Epidermal melanocyte (primary cell): ENCODE data around the gene WEE1.
"Not testable (repeated sequence)": the region's sequence is repeated elsewhere in the genome, so short reads cannot be mapped to it uniquely, and the experiment has no call there.

Experiments used
- DNase-seq: peaks from one replicate; pipeline ENCODE4 v3.0.0; 2011; ENCODE audit warnings: low spot score; ENCODE audit not compliant: insufficient read length

Gene WEE1

GRCh38 chr11:9622353-9622752 is 48.9 kb downstream of the WEE1 start:
- DNase-seq: not testable (repeated sequence)

- DNase-seq: not testable (repeated sequence)
Measured at GRCh38 chr11:9623053-9623452, 49.6 kb downstream of the WEE1 start.

GRCh38 chr11:9624448-9624847 is 51.0 kb downstream of the WEE1 start:
- DNase-seq: no peak

- no peak for DNase-seq
Measured at GRCh38 chr11:9625162-9625561, 51.7 kb downstream of the WEE1 start.

GRCh38 chr11:9625728-9626127 is 52.3 kb downstream of the WEE1 start:
- no peak for DNase-seq

GRCh38 chr11:9626496-9627394 is 53.3 kb downstream of the WEE1 start:
- no peak for DNase-seq

- DNase-seq: no peak
Measured at GRCh38 chr11:9629064-9629463, 55.6 kb downstream of the WEE1 start.

GRCh38 chr11:9633679-9634078 is 60.2 kb downstream of the WEE1 start:
- no peak for DNase-seq

- DNase-seq: no peak
Measured at GRCh38 chr11:9636691-9637090, 63.2 kb downstream of the WEE1 start.

GRCh38 chr11:9639099-9639498 is 65.6 kb downstream of the WEE1 start:
- DNase-seq: no peak
